H1 (cell line): Measurements from ENCODE around the gene CITED4. TPM values are rescaled to one million over a fixed set of nuclear protein-coding genes. Genes with fewer than 3 reads are reported as not detected.

Experiments
- CTCF ChIA-PET: fragments of 300-600 bp; sonication (Branson Sonifier 250); formaldehyde crosslinking; loops from one replicate; lab custom pipeline; 2021; ENCODE audit not compliant: partially characterized antibody; lab: Charles Lee
- POLR2A ChIA-PET: fragments of 300-600 bp; sonication (Branson Sonifier 250); formaldehyde crosslinking; loops from one replicate; lab custom pipeline; 2021; ENCODE audit warnings: inconsistent platforms; ENCODE audit not compliant: partially characterized antibody; lab: Charles Lee
- DNase-seq, 2 experiments: peaks; one replicate each; pipeline versions ENCODE4 v3.0.0 to v3.0.0-alpha.2; 2010 to 2022; ENCODE audit warnings: low spot score in 2 of 2, low read depth in 1 of 2, mixed read lengths in 1 of 2
- FAIRE-seq: peaks from 2 replicates; lab custom pipeline; 2011; peaks lifted over from hg19 to GRCh38; lab: Jason Lieb, UNC
- H2AFZ ChIP-seq: 2 replicates; pipeline ENCODE4 v1.8.1; 2012; ENCODE audit warnings: low read length, inconsistent platforms
- H2AK5ac ChIP-seq: 2 replicates; pipeline ENCODE4 v1.6.1; 2013; ENCODE audit warnings: low read depth, low read length
- H2BK120ac ChIP-seq: replicated peaks from 2 replicates; pipeline ENCODE3; 2013; ENCODE audit warnings: low read depth, low read length, inconsistent platforms
- H2BK12ac ChIP-seq: 2 replicates; pipeline ENCODE4 v1.6.1; 2013; ENCODE audit warnings: low read depth, low read length
- H2BK15ac ChIP-seq: 2 replicates; pipeline ENCODE4 v1.6.1; 2013; ENCODE audit warnings: low read length
- H2BK20ac ChIP-seq: 2 replicates; pipeline ENCODE4 v1.6.1; 2013; ENCODE audit warnings: low read length
- H2BK5ac ChIP-seq: 2 replicates; pipeline ENCODE4 v1.6.1; 2013; ENCODE audit warnings: low read depth, low read length
- H3K14ac ChIP-seq: 2 replicates; pipeline ENCODE4 v1.6.1; 2013; ENCODE audit warnings: inconsistent platforms; ENCODE audit not compliant: insufficient read length
- H3K18ac ChIP-seq: 2 replicates; pipeline ENCODE4 v1.6.1; 2013; ENCODE audit warnings: low read length; ENCODE audit errors: extremely low read depth
- H3K23ac ChIP-seq: 2 replicates; pipeline ENCODE4 v1.6.1; 2013; ENCODE audit warnings: inconsistent platforms; ENCODE audit not compliant: insufficient read length
- H3K23me2 ChIP-seq: 2 replicates; pipeline ENCODE4 v1.6.1; 2013; ENCODE audit warnings: low read depth, low read length
- H3K27ac ChIP-seq: 2 replicates; pipeline ENCODE4 v1.6.1; 2011; ENCODE audit warnings: low read depth, low read length, inconsistent platforms
- H3K27me3 ChIP-seq, 4 experiments: replicated peaks in 1 of 4; 1 replicate in 1 of 4; 2 replicates in 3 of 4; pipeline versions ENCODE4 v1.6.1 to v1.8.1; 2011 to 2013; ENCODE audit warnings: low read length in 3 of 4, mild to moderate bottlenecking in 3 of 4, inconsistent platforms in 2 of 4, mixed read lengths in 2 of 4, moderate library complexity in 1 of 4; ENCODE audit not compliant: control insufficient read depth in 3 of 4, insufficient read depth in 3 of 4; ENCODE audit errors: extremely low read depth in 1 of 4
- H3K36me3 ChIP-seq, 4 experiments: 2 replicates each; pipeline versions ENCODE4 v1.6.1 to v1.8.1; 2011 to 2013; ENCODE audit warnings: mild to moderate bottlenecking in 4 of 4, low read length in 3 of 4, moderate library complexity in 2 of 4, control low read depth in 1 of 4, inconsistent platforms in 1 of 4; ENCODE audit not compliant: insufficient read depth in 4 of 4, control insufficient read depth in 2 of 4
- H3K4ac ChIP-seq: replicated peaks from 2 replicates; pipeline ENCODE3; 2013; ENCODE audit warnings: low read length, low read depth, mixed read lengths, inconsistent platforms; ENCODE audit not compliant: insufficient read length
- H3K4me1 ChIP-seq, 4 experiments: replicated peaks in 1 of 4; 1 replicate in 1 of 4; 2 replicates in 3 of 4; pipeline versions ENCODE4 v1.6.1 to v1.8.1; 2011 to 2013; ENCODE audit warnings: low read length in 3 of 4, inconsistent platforms in 2 of 4, mixed read lengths in 1 of 4; ENCODE audit not compliant: insufficient read depth in 4 of 4, control insufficient read depth in 3 of 4
- H3K4me2 ChIP-seq, 2 experiments: 2 replicates each; pipeline versions ENCODE4 v1.6.1 to v1.8.1; 2011 to 2013; ENCODE audit warnings: low read depth in 2 of 2, low read length in 2 of 2, control low read depth in 1 of 2, inconsistent platforms in 1 of 2, mild to moderate bottlenecking in 1 of 2; ENCODE audit not compliant: insufficient read depth in 1 of 2
- H3K4me3 ChIP-seq, 4 experiments: fragments of 200-600, 300-600 bp in 1 of 4; sonication (generic), shearing (Covaris generic), sonication (Bioruptor Twin) in 1 of 4; 2 replicates each; pipeline versions ENCODE4 v1.5.1 to v1.8.1; 2011 to 2016; ENCODE audit warnings: low read length in 4 of 4, low read depth in 3 of 4, control low read depth in 2 of 4, inconsistent platforms in 2 of 4, mild to moderate bottlenecking in 2 of 4, mixed read lengths in 1 of 4, moderate library complexity in 1 of 4; ENCODE audit not compliant: insufficient read depth in 2 of 4; ENCODE audit errors: extremely low read depth in 1 of 4
- H3K56ac ChIP-seq: replicated peaks from 2 replicates; pipeline ENCODE3; 2013; ENCODE audit warnings: low read depth, mild to moderate bottlenecking, mixed read lengths, low read length, inconsistent platforms; ENCODE audit not compliant: insufficient read length
- H3K79me1 ChIP-seq: 2 replicates; pipeline ENCODE4 v1.6.1; 2013; ENCODE audit warnings: low read depth, low read length, control low read depth
- H3K79me2 ChIP-seq, 2 experiments: 2 replicates each; pipeline versions ENCODE4 v1.6.1 to v1.8.1; 2012 to 2013; ENCODE audit warnings: low read length in 2 of 2, mild to moderate bottlenecking in 2 of 2, inconsistent platforms in 1 of 2; ENCODE audit not compliant: insufficient read depth in 2 of 2, control insufficient read depth in 1 of 2
- H3K9ac ChIP-seq, 4 experiments: replicated peaks in 1 of 4; 1 replicate in 1 of 4; 2 replicates in 3 of 4; pipeline versions ENCODE4 v1.6.1 to v1.8.1; 2011 to 2013; ENCODE audit warnings: low read depth in 3 of 4, low read length in 3 of 4, control low read depth in 2 of 4, mild to moderate bottlenecking in 2 of 4, moderate library complexity in 2 of 4, inconsistent platforms in 1 of 4; ENCODE audit errors: extremely low read depth in 1 of 4
- H3K9me3 ChIP-seq, 2 experiments: 2 replicates each; pipeline versions ENCODE4 v1.6.1 to v1.8.1; 2012 to 2013; ENCODE audit warnings: mild to moderate bottlenecking in 2 of 2, moderate library complexity in 2 of 2, control low read depth in 1 of 2, inconsistent platforms in 1 of 2, low read depth in 1 of 2, low read length in 1 of 2, mixed read lengths in 1 of 2; ENCODE audit not compliant: insufficient read depth in 2 of 2
- H4K20me1 ChIP-seq, 2 experiments: replicated peaks in 1 of 2; 2 replicates each; pipeline versions ENCODE3 to v1.8.1; 2011 to 2013; ENCODE audit warnings: inconsistent platforms in 2 of 2, low read length in 2 of 2, mild to moderate bottlenecking in 1 of 2; ENCODE audit not compliant: insufficient read depth in 2 of 2, control insufficient read depth in 1 of 2
- H4K5ac ChIP-seq: 2 replicates; pipeline ENCODE4 v1.6.1; 2013; ENCODE audit warnings: low read length, low read depth, mixed read lengths, inconsistent platforms; ENCODE audit not compliant: insufficient read length
- H4K8ac ChIP-seq: 2 replicates; pipeline ENCODE4 v1.8.0; 2013; ENCODE audit warnings: mild to moderate bottlenecking, moderate library complexity, low read length, inconsistent platforms; ENCODE audit not compliant: insufficient read depth; ENCODE audit errors: extremely low read depth
- H4K91ac ChIP-seq: replicated peaks from 2 replicates; pipeline ENCODE3; 2013; ENCODE audit warnings: low read length, mixed read lengths, inconsistent platforms; ENCODE audit not compliant: insufficient read length
- CTCF ChIP-seq, 3 experiments: IDR thresholded peaks; 1 replicate in 2 of 3; 2 replicates in 1 of 3; pipeline versions ENCODE4 v1.5.1 to v1.6.1; 2011; ENCODE audit warnings: low read length in 3 of 3, mild to moderate bottlenecking in 3 of 3, inconsistent platforms in 2 of 3, low read depth in 1 of 3, moderate library complexity in 1 of 3; ENCODE audit not compliant: insufficient read depth in 1 of 3; ENCODE audit errors: control extremely low read depth in 1 of 3
- HDAC6 ChIP-seq: IDR thresholded peaks from one replicate; pipeline ENCODE4 v1.7.1; 2012; ENCODE audit warnings: low read depth, mild to moderate bottlenecking, inconsistent platforms, low read length, moderate library complexity
- JUND ChIP-seq: IDR thresholded peaks from 2 replicates; pipeline ENCODE4 v1.6.1; 2011; ENCODE audit warnings: mild to moderate bottlenecking, improper control_type of control experiment, low read length
- KDM1A ChIP-seq: fragments of 200-600, 300-600 bp; sonication (generic); IDR thresholded peaks from 2 replicates; pipeline ENCODE4 v1.7.1; 2016; ENCODE audit warnings: mild to moderate bottlenecking, low read length, borderline replicate concordance
- RAD21 ChIP-seq, 2 experiments: IDR thresholded peaks in 1 of 2; conservative IDR thresholded peaks in 1 of 2; 2 replicates each; pipeline ENCODE4 v1.6.1; 2011; ENCODE audit warnings: low read depth in 2 of 2, low read length in 2 of 2, improper control_type of control experiment in 1 of 2, inconsistent platforms in 1 of 2, mild to moderate bottlenecking in 1 of 2, moderate library complexity in 1 of 2
- TCF12 ChIP-seq: IDR thresholded peaks from 2 replicates; pipeline ENCODE4 v1.6.1; 2011; ENCODE audit warnings: low read depth, mild to moderate bottlenecking, low read length
- WGBS, 2 experiments: shearing (Covaris generic) in 1 of 2; methylation state at CpG; one replicate each; pipeline versions ENCODE4 v1.1.6 to v1.1.7; 2013 to 2015; ENCODE audit warnings: low lambda C conversion rate in 2 of 2, mixed read lengths in 2 of 2, inconsistent platforms in 1 of 2, low coverage in 1 of 2, missing lambda C conversion rate in 1 of 2; ENCODE audit not compliant: insufficient replicate concordance in 2 of 2, insufficient coverage in 1 of 2, insufficient read length in 1 of 2; ENCODE audit errors: extremely low coverage in 1 of 2, missing lambda C conversion rate in 1 of 2; 5-methylcytosine and 5-hydroxymethylcytosine counted together
- polyA plus RNA-seq, 7 experiments: library from polyadenylated mRNA; depleted of rRNA in 3 of 7; stranded (reverse) in 5 of 7; unstranded in 2 of 7; fragments of >200 nt in 5 of 7; fragments of 200-250 nt in 2 of 7; gene quantifications; 1 replicate in 5 of 7; 2 replicates in 1 of 7; 4 replicates in 1 of 7; pipeline versions ENCODE4 v1.2.1 to v1.2.3, GENCODE V29; 2011 to 2013; ENCODE audit warnings: missing spikeins in 2 of 7, mixed read lengths in 2 of 7
- total RNA-seq: library from RNA; stranded (reverse); fragmentation: NEBNext Ultra II Directional; extraction: Animal tissue kit (Norgen Biotek cat#: 25700); gene quantifications from 2 replicates; pipeline ENCODE4 v1.2.1, GENCODE V29; 2021

The CITED4 gene
- total and polyA plus RNA-seq, 2 of the 8 experiments (the other 6 are each of a cell fraction or from before 2014, with no cell fraction given), result 5.4 to 16.3 TPM

GRCh38 chr1:40848530-40849189 is 13.5 kb downstream of the CITED4 start:
- Histone ChIP-seq H4K91ac (no peak overlapping the region), H3K56ac (no peak overlapping the region), H3K23ac (no peak overlapping the region), H4K8ac (no peak overlapping the region), H3K9me3 (no peaks in the 10 kb centered on the region), H2AK5ac (no peak overlapping the region), H3K4ac (no peak overlapping the region), H2AFZ (peak overlapping the region; percentile 43; the same call in 1 of the 2 replicates), H4K5ac (no peak overlapping the region), H3K79me1 (no peaks in the 10 kb centered on the region), H3K9ac (no peak overlapping the region), H2BK12ac (no peak overlapping the region), H2BK120ac (no peak overlapping the region), H3K4me2 (no peak overlapping the region), H3K18ac (no peak overlapping the region), H3K36me3 (no peaks in the 10 kb centered on the region), H3K27me3 (no peaks in the 10 kb centered on the region), H2BK5ac (no peak overlapping the region), H2BK15ac (no peak overlapping the region), H3K4me1 (no peaks in the 10 kb centered on the region; a peak in 1 of 7 replicates), H3K23me2 (no peaks in the 10 kb centered on the region; the same call in 1 of the 2 replicates), H3K79me2 (no peaks in the 10 kb centered on the region), H3K27ac (no peak overlapping the region), H2BK20ac (no peak overlapping the region), H3K14ac (no peak overlapping the region), H4K20me1 (no peaks in the 10 kb centered on the region), H3K4me3 (no peak overlapping the region)
- CTCF ChIA-PET, result interaction anchor here (0.5 to 26.8 kb wide), 39 partner anchors 10 to 260 kb away, joined by 3 to 917 read pairs (median 5); partner anchors contain the start of genes CITED4 and NFYC
- WGBS, 2 experiments, result 54% methylated on average over 6 of the region's 6 CpGs; no CpG with 5 or more reads in 1 of the 2 experiments
- POLR2A ChIA-PET, result no interaction called here
- TF ChIP-seq TCF12 (0 out of 2 replicates have a peak, but pooled peaks have one; percentile 36), CTCF (IDR thresholded peaks at IDR 0.05; ENCODE audit: control extremely low read depth in 1 of 3, insufficient read depth in 1 of 3, low read depth in 1 of 3, low read length in 3 of 3) (peak; percentile 94 to 98 (median 94)), RAD21 (IDR thresholded peaks at IDR 0.05 in 1 of 2, conservative IDR thresholded peaks at IDR 0.05 in 1 of 2; ENCODE audit: low read depth in 2 of 2, low read length in 2 of 2) (peak; percentile 97 to 98), KDM1A (no peak), HDAC6 (no peak), JUND (peak; percentile 54; the same call in 1 of the 2 replicates)
- DNase-seq (peak in 1 of 2 experiments; percentile 73), FAIRE-seq (peak; percentile 55)
